GM21528 (cell line): Measurements from ENCODE around the gene MKRN3.
"Not testable (repeated sequence)": the region's sequence is repeated elsewhere in the genome, so short reads cannot be mapped to it uniquely, and the experiment has no call there.

Experiments
- ATAC-seq: cut with Tn5 transposase; IDR thresholded peaks from one replicate; pipeline ENCODE4 v1.9.1; 2021; ENCODE audit warnings: mild to moderate bottlenecking, moderate library complexity; ENCODE audit not compliant: unreplicated experiment, low FRiP score

The MKRN3 gene

DNA sequence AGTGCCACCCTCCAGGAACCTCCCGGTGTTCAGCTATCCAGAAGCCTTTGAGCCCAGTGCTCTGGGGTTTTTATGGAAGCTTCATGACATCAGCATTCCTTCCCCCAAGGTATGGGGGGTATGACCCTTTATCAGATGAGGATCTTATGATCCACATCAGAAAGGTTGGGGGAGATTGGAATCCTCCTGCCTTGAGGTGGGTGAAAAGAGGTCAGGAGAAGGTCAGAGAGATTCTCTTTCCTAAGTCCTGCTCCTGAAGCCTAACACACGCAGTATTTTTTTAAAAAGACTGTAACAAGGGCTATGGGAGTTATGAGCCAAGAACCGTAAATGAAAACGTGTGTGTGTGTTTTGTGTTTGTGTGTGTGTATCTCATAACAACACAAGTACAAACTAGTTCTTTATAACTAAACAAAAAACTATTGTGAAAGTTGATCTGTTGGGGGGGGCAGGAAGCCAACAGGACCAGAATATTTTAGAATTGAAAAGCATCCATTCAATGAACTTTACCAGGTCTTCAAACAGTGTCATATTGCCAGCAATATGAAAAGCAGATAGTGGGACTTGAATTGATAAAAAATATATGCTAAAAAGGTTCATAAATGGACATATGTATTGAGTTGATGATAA, 13.2 kb downstream of the MKRN3 start:
- ATAC-seq = no peak

GRCh38 chr15:23588268-23588667, 22.8 kb downstream of the MKRN3 start:
- ATAC-seq = no peak

DNA sequence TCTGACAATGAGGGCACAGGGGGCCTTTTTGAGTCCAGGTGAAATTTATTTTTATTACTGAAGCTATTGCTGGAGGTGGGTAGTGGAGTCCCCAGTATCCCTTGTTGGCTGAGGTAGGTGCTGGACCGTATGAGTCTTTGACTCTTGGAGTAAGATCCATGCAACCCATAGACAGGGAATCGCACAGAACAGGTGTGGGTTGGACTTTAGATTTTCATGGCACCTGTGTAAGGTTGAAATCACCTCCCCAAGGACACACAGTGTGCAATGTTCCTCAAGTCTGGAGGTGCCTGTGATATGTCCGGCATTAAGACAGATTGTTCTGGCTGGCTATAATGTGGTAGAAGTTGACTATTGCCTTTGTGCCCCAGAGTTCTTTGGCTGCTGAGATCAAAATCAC, 23.5 kb downstream of the MKRN3 start:
- ATAC-seq = no peak

DNA sequence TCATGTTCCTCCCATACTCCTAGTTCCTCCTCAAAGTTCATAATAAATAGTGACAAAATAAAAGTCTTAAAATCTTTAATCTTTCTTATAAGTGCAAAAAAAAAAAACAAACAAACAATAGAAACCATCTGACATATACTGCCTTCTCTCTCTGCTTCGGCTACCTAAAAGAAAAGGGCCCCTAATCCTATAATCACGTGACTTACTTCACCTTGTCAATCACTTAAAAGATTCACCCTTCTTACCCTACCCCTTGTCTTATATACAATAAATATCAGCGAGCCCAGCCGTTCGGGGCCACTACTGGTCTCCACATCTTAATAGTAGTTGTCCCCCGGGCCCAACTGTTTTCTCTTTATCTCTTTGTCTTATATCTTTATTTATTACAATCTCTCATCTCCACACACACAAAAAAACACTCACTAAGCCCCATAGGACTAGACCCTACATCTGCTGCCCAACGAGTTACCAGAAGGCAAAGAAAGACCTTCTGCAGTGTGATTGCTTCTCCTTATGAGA, 28.8 kb downstream of the MKRN3 start:
- no peak for ATAC-seq

DNA sequence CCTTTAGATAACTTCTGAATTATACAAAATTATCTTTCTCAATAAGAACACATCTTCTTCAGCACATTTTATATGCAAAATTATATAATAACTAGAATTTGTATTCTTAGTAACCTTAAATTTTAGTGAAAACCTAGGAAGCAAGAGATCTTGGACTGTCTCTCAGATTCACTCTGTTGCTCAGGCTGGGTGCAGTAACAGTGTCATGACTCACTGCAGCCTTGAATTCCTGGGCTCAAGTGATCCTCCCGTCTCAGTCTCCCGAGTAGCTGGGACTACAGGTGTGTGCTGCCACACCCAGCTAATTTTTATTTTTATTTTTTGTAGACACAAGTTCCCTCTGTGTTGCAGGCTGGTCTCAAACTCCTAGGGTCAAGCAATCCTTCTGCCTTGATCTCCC, 29.9 kb downstream of the MKRN3 start:
- ATAC-seq = no peak

DNA sequence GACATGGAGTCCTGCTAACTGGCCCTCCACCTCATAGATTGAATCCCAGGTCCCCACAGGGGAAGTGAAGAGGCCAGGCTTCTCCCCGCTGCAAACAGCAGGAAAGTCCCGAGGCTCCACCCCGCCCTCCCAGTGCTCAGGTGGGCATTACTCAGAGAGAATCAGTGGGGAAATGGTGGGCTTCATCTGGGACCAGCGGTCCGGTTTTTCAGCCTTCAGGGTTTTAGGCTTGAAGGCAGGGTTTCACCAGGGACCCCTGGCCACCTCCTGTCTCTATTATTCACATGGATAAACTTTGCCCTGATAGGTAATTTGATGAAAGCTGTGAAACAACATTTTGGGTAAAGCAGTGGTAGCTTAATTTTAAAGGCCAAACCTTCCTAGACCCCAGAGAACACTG, 31.3 kb downstream of the MKRN3 start:
- ATAC-seq = no peak

DNA sequence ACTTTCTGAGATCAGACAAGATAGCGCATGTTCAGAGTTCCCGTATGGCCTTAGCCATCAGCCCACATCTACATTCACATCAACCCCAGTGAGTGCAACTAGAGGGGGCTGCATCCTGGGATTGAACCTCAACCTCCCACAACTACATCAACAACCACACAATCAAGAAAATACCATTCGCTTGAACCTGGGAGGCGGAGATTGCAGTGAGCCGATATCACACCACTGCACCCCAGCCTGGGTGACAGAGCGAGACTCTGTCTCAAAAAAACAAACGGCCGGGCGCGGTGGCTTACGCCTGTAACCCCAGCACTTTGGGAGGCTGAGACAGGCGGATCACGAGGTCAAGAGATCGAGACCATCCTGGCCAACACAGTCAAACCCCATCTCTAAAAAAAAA, 31.8 kb downstream of the MKRN3 start:
- ATAC-seq = not testable (repeated sequence)

- ATAC-seq = no peak
Measured at GRCh38 chr15:23599053-23599452, 33.6 kb downstream of the MKRN3 start.

- ATAC-seq = no peak
Measured at GRCh38 chr15:23602124-23602523, 36.6 kb downstream of the MKRN3 start.

DNA sequence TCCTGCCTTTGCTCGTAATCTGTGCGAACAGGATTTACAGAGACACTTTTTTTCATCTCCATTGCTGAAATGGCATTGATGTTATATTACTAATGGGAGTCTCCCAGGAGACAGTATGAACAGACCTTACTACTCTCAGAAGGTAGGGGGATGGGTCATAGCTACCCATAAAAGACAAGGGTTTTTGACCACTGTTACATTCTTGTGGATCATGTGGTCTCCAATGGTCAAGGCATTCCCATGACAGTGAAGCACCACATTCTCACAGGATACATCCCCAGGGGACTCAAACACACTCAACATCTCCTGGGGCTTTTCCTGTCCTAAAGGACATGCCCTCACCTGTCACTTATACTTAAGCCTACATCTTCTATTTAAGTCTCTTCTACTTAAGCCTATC, 40.8 kb downstream of the MKRN3 start:
- ATAC-seq = no peak

DNA sequence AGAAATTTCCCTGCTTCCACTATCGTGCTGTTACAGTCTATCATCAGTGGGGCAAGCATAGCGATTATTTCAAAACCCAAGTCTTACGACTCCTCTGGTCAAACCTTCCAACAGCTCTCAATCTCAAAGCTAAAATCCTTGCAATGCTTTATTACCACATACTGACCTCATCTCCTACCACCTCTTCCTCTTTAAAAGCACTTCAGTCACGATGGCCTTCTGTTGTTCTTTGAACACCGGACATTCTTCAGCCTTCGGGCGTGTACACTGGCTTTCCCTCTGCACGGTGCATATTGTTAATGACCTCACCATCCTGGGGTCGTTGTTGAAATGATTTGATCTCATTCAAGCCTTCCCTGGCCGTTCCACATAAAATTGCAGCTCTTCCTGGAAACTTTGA, 51.1 kb downstream of the MKRN3 start:
- ATAC-seq = no peak
